Right lobe of liver (tissue), 6 donors: ENCODE results near the gene SCD. TPM values are rescaled to one million over a fixed set of nuclear protein-coding genes. Genes with fewer than 3 reads are reported as not detected.

Source experiments
- ATAC-seq, 4 donors: fragments of 200-7000 bp; cut with Tn5 transposase; one replicate each; pipeline ENCODE4 v1.9.1; 2020; ENCODE audit warnings: mild to moderate bottlenecking in 4 of 4, moderate library complexity in 4 of 4
- DNase-seq, 3 donors: peaks; one replicate each; pipeline ENCODE4 v3.0.0-alpha.2; 2020
- H3K27ac ChIP-seq, 3 donors: fragments of 200-600 bp; one replicate each; pipeline ENCODE4 v1.8.0; 2022
- H3K27me3 ChIP-seq, 2 donors: fragments of 200-600 bp; one replicate each; pipeline ENCODE4 v1.8.0; 2022
- H3K36me3 ChIP-seq, 4 donors: fragments of 200-600 bp; sonication (generic) in 1 of 4; one replicate each; pipeline versions ENCODE4 v1.5.1 to v1.8.0; 2017 to 2022; ENCODE audit warnings: control low read depth in 1 of 4
- H3K4me1 ChIP-seq, 4 donors: fragments of 200-600 bp; sonication (generic) in 1 of 4; one replicate each; pipeline versions ENCODE4 v1.5.1 to v1.8.0; 2017 to 2022; ENCODE audit warnings: control low read depth in 1 of 4
- H3K4me3 ChIP-seq, 3 donors: fragments of 200-600 bp; one replicate each; pipeline ENCODE4 v1.8.0; 2022
- H3K9me3 ChIP-seq, 4 donors: fragments of 200-600 bp; sonication (generic) in 1 of 4; one replicate each; pipeline versions ENCODE4 v1.5.1 to v1.8.0; 2017 to 2022; ENCODE audit warnings: control low read depth in 1 of 4
- POLR2A ChIP-seq: fragments of 450-650 bp; IDR thresholded peaks from one replicate; pipeline ENCODE4 v1.6.1; 2017; ENCODE audit warnings: antibody characterized with exemption, mild to moderate bottlenecking
- whole genome bisulfite sequencing: methylation state at CpG from one replicate; pipeline ENCODE4 v1.1.6; 2018; ENCODE audit warnings: low coverage, low lambda C conversion rate; ENCODE audit not compliant: insufficient coverage; ENCODE audit errors: missing lambda C conversion rate; 5-methylcytosine and 5-hydroxymethylcytosine counted together
- intact Hi-C, 2 donors: fragments of 100-400 bp; cut with DNase I; formaldehyde crosslinking; loops; one replicate each; pipeline versions ENCODE4 v1.11.2 to v1.14.1; 2022
- total RNA-seq, 6 experiments: library from RNA; depleted of rRNA in 2 of 6; stranded (reverse); fragments of >200 nt in 2 of 6; fragmentation: NEBNext Ultra II Directional in 3 of 6; extraction: Animal tissue kit (Norgen Biotek cat#: 25700) in 3 of 6; gene quantifications; one replicate each; pipeline versions ENCODE4 v1.1.0 to v1.2.4, GENCODE V29; 2016 to 2023
- TF ChIP-seq, protein P1 (sequence below), 4 donors: fragments of 200-600 bp in 3 of 4; fragments of 450-650 bp in 1 of 4; IDR thresholded peaks; one replicate each; pipeline versions ENCODE4 v1.5.1 to v1.8.0; 2016 to 2022; ENCODE audit warnings: antibody characterized with exemption in 4 of 4, mild to moderate bottlenecking in 2 of 4
- donor health status: DM: no; HTN: yes; CAD: no.
- donor health status: DM: no; HTN: no; CAD: no.
- donor health status: DM: no; HTN: no; CAD: no.
- donor health status: DM: no; HTN: yes; CAD: no.
- donor health status: DM: no; HTN: yes; CAD: no.

SCD gene
- total RNA-seq, 6 experiments from 2014 or later: 38.3 to 599 (median 220) TPM

DNA sequence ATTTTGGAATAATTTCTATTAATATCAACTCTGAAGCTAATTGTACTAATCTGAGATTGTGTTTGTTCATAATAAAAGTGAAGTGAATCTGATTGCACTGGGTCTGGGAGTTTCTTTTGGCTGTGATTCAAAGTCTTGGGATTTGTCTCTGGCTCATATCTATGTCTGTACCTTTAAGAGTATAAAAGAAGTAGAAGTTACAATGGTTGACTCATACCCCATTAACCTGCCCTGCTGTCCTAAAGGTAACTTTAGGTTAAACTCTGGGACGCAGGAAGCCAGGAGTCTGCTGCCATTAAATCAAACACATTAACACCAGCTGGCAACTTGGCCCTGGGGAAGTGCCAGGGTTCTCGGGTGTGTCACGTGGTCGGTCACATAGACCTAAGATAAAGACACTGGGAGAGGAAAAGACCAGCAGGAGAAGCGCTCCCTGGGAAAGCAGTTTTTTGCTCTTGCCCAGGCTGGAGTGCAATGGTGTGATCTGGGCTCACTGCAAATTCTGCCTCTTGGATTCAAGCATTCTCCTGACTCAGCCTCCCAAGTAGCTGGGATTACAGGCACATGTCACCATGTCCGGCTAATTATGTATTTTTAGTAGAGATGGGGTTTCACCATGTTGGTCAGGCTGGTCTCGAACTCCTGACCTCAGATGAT lies 17.8 kb downstream of the SCD start:
- DNase-seq: peak; percentile 86 to 97 (median 93)
- 19% methylated on average over 4 of the region's 7 CpGs for WGBS
- H3K36me3 ChIP-seq: peaks cover 0 to 15% (median 0%) of the 10 kb centered on the region in 4 donors
- no peaks in the 10 kb centered on the region for H3K9me3 ChIP-seq
- H3K27ac ChIP-seq: peak overlapping the region; percentile 18 to 57 (median 37)
- peak; percentile 83 to 91 (median 86) for ATAC-seq
- no peaks in the 10 kb centered on the region for H3K27me3 ChIP-seq
- H3K4me1 ChIP-seq: peaks cover 0 to 60% (median 14%) of the 10 kb centered on the region in 4 donors
- intact Hi-C loops: no loop called here
- H3K4me3 ChIP-seq: no peak overlapping the region
- TF ChIP-seq, protein P1, sequence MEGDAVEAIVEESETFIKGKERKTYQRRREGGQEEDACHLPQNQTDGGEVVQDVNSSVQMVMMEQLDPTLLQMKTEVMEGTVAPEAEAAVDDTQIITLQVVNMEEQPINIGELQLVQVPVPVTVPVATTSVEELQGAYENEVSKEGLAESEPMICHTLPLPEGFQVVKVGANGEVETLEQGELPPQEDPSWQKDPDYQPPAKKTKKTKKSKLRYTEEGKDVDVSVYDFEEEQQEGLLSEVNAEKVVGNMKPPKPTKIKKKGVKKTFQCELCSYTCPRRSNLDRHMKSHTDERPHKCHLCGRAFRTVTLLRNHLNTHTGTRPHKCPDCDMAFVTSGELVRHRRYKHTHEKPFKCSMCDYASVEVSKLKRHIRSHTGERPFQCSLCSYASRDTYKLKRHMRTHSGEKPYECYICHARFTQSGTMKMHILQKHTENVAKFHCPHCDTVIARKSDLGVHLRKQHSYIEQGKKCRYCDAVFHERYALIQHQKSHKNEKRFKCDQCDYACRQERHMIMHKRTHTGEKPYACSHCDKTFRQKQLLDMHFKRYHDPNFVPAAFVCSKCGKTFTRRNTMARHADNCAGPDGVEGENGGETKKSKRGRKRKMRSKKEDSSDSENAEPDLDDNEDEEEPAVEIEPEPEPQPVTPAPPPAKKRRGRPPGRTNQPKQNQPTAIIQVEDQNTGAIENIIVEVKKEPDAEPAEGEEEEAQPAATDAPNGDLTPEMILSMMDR (IDR thresholded peaks at IDR 0.05): no peak
- TF ChIP-seq POLR2A: no peak

DNA sequence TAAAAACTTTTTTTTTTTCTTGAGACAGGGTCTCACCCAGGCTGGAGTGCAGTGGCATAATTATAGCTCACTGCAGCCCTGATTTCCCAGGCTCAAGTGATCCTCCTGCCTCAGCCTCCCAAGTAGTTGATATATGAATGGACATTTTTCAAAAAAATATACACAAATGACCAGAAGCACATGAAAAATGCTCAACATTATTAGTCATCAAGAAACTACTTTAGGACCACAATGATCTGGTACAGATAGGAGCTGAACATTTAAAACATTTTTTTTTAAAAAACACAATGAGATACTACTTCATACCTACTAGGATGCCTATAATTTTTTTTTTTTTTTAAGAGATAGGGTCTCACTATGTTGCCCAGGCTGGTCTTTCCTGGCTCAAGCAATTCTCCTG lies 21.7 kb downstream of the SCD start:
- ATAC-seq (no peak), DNase-seq (no peak)
- Histone ChIP-seq H3K27me3 (no peaks in the 10 kb centered on the region), H3K4me1 (peaks cover 0 to 53% (median 14%) of the 10 kb centered on the region in 4 donors), H3K36me3 (no peaks in the 10 kb centered on the region), H3K27ac (no peak overlapping the region), H3K4me3 (no peak overlapping the region), H3K9me3 (no peaks in the 10 kb centered on the region)
- intact Hi-C loops: no loop called here
- TF ChIP-seq POLR2A: no peak
- TF ChIP-seq, protein P1 (IDR thresholded peaks at IDR 0.05): no peak

DNA sequence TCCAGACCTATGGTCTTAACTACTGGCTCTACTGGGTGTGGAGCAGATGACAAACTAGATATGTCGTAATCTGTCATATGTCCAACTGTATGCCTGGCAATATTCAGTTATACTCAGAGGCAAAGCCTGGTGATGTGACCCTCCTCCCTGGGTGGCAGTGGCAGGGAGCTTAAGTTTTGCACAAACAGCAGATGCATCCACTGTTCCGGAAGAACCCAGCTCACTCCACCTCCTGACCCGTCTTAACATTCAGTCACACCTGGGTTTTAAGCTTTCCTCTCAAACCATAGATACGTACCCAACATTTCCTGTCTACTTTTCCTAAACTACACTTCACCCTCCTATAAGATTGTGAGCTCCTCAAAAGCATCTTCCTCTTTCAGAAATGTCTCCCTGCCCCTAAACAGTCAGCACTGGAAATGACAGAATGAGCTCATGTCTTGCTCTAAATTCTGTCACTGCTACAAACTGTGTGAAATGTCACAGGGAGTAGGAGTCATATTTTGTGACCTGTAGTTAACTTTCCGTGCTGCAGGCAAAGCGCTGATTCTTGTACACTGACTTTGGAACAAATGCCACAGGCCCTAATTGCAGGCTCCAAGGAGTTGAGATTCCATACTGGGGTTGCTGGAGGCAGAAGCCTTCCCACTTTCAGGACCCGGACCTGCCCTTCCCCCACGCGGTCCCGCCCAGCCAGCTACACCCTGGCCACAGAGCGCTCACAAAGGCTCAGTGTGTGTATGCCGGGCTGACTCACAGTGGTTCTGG lies 23.9 kb downstream of the SCD start:
- Histone ChIP-seq H3K4me1 (peaks cover 0 to 41% (median 20%) of the 10 kb centered on the region in 4 donors), H3K27ac (peak overlapping the region; percentile 76 to 100 (median 95)), H3K4me3 (no peak overlapping the region), H3K9me3 (no peaks in the 10 kb centered on the region), H3K27me3 (no peaks in the 10 kb centered on the region), H3K36me3 (no peaks in the 10 kb centered on the region)
- 13% methylated on average over 8 of the region's 12 CpGs for WGBS
- ATAC-seq (peak; percentile 37 to 54 (median 46)), DNase-seq (peak; percentile 72 to 86 (median 83))
- no peak for TF ChIP-seq POLR2A
- TF ChIP-seq, protein P1 (IDR thresholded peaks at IDR 0.05): no peak
- intact Hi-C loops: no loop called here

DNA sequence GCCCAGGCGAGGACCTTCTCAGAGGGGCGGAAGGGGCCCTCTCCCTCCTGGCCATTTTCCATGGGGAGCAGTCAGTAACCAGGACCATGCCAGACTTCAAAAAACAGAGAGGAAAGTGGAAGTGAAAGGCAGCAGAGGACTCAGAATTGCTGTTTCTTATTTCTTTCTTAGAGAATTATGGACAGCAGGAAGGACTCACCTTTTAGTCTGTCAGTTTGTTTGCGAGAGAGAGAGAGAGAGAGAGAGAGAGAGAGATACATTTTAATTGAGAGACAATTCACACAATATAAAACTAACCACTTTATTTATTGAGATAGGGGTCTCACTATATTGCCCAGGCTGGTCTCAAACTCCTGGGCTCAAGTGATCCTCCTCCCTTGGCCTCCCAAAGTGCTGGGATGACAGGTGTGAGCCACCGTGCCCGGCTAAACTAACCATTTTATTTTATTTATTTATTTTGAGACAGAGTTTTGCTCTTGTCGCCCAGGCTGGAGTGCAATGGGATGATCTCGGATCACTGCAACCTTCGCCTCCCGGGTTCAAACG lies 24.5 kb downstream of the SCD start:
- ATAC-seq: no peak
- H3K27ac ChIP-seq: peak overlapping the region; percentile 76 to 100 (median 95)
- H3K36me3 ChIP-seq: no peaks in the 10 kb centered on the region
- TF ChIP-seq, protein P1 (IDR thresholded peaks at IDR 0.05): no peak
- TF ChIP-seq POLR2A: no peak
- no peak for DNase-seq
- H3K9me3 ChIP-seq: no peaks in the 10 kb centered on the region
- H3K27me3 ChIP-seq: no peaks in the 10 kb centered on the region
- H3K4me1 ChIP-seq: peaks cover 0 to 41% (median 20%) of the 10 kb centered on the region in 4 donors
- intact Hi-C loops: no loop called here
- 70% methylated on average over 9 of the region's 10 CpGs for WGBS
- H3K4me3 ChIP-seq: no peak overlapping the region
